Neural progenitor cell (in vitro differentiated cells): ENCODE data around the gene STAM2. TPM values are rescaled to one million over a fixed set of nuclear protein-coding genes. Genes with fewer than 3 reads are reported as not detected.

ENCODE experiments used
- DNase-seq: peaks from one replicate; pipeline ENCODE4 v3.0.0-alpha.2; 2016; ENCODE audit warnings: low spot score
- H2AFZ ChIP-seq: fragments of 200-600 bp; sonication (generic); replicated peaks from 2 replicates; pipeline ENCODE4 v1.6.1; 2016; ENCODE audit warnings: antibody characterized with exemption
- H3F3A ChIP-seq: fragments of 200-600 bp; sonication (generic); 2 replicates; pipeline ENCODE4 v1.6.1; 2016; ENCODE audit warnings: antibody characterized with exemption, low read depth
- H3K27ac ChIP-seq: fragments of 200-600 bp; sonication (generic); 2 replicates; pipeline ENCODE4 v1.5.1; 2016; ENCODE audit warnings: mild to moderate bottlenecking
- H3K27me3 ChIP-seq: fragments of 200-600 bp; sonication (generic); 2 replicates; pipeline ENCODE4 v1.6.1; 2016; ENCODE audit warnings: mild to moderate bottlenecking, moderate library complexity
- H3K36me3 ChIP-seq: fragments of 200-600 bp; sonication (generic); 2 replicates; pipeline ENCODE4 v1.5.1; 2016
- H3K4me1 ChIP-seq: fragments of 200-600 bp; sonication (generic); 2 replicates; pipeline ENCODE4 v1.6.1; 2016; ENCODE audit warnings: mixed run types
- H3K4me2 ChIP-seq: fragments of 200-600 bp; sonication (generic); 2 replicates; pipeline ENCODE4 v1.6.1; 2016
- H3K4me3 ChIP-seq: fragments of 200-600 bp; sonication (generic); 2 replicates; pipeline ENCODE4 v1.5.1; 2016
- H3K79me2 ChIP-seq: fragments of 200-600 bp; sonication (generic); 2 replicates; pipeline ENCODE4 v1.6.1; 2016; ENCODE audit warnings: low read depth
- H3K9ac ChIP-seq: fragments of 200-600 bp; sonication (generic); 2 replicates; pipeline ENCODE4 v1.6.1; 2016
- H3K9me3 ChIP-seq: fragments of 200-600 bp; sonication (generic); 2 replicates; pipeline ENCODE4 v1.5.1; 2016; ENCODE audit warnings: low read depth
- H4K20me1 ChIP-seq: fragments of 200-600 bp; sonication (generic); 2 replicates; pipeline ENCODE4 v1.6.1; 2016; ENCODE audit warnings: low read depth
- H3K27ac Mint-ChIP-seq: 3 replicates; pipeline ENCODE4 v1.8.0; 2021; ENCODE audit warnings: mixed read lengths
- H3K27me3 Mint-ChIP-seq: 2 replicates; pipeline ENCODE4 v1.8.0; 2022; ENCODE audit warnings: low read depth, mild to moderate bottlenecking, inconsistent platforms, moderate library complexity, mixed read lengths; ENCODE audit not compliant: insufficient read depth
- H3K36me3 Mint-ChIP-seq: 3 replicates; pipeline ENCODE4 v1.8.0; 2021; ENCODE audit warnings: mixed read lengths
- H3K4me1 Mint-ChIP-seq: 3 replicates; pipeline ENCODE4 v1.8.0; 2021; ENCODE audit warnings: mixed read lengths
- H3K4me3 Mint-ChIP-seq: 3 replicates; pipeline ENCODE4 v1.8.0; 2021; ENCODE audit warnings: mild to moderate bottlenecking, moderate library complexity, mixed read lengths
- H3K9me3 Mint-ChIP-seq: 3 replicates; pipeline ENCODE4 v1.8.0; 2020; ENCODE audit warnings: mixed read lengths
- CTCF ChIP-seq: fragments of 200-600 bp; sonication (generic); IDR thresholded peaks from 2 replicates; pipeline ENCODE4 v1.5.1; 2017; ENCODE audit warnings: antibody characterized with exemption, mild to moderate bottlenecking
- EZH2 ChIP-seq: fragments of 200-600 bp; sonication (generic); IDR thresholded peaks from 2 replicates; pipeline ENCODE4 v1.6.1; 2017; ENCODE audit warnings: antibody characterized with exemption, mild to moderate bottlenecking, moderate library complexity
- EZH2phosphoT487 ChIP-seq: fragments of 200-600 bp; sonication (generic); IDR thresholded peaks from 2 replicates; pipeline ENCODE4 v1.6.1; 2017; ENCODE audit warnings: antibody characterized with exemption
- total RNA-seq: library from RNA; depleted of rRNA; stranded (reverse); fragments of >200 nt; gene quantifications from 2 replicates; pipeline ENCODE4 v1.2.3, GENCODE V29; 2015; ENCODE audit warnings: low replicate concordance

Gene STAM2
- total RNA-seq, 1 donor from 2014 or later, result 16.8 TPM

- Mint-ChIP-seq H3K4me3 (no peak overlapping the region), H3K36me3 (peaks cover 18% of the 10 kb centered on the region), H3K27me3 (no peaks in the 10 kb centered on the region), H3K9me3 (peaks cover 16% of the 10 kb centered on the region), H3K27ac (no peak overlapping the region), H3K4me1 (no peaks in the 10 kb centered on the region)
- Histone ChIP-seq H3K9ac (no peak overlapping the region), H3K9me3 (peaks cover 7% of the 10 kb centered on the region), H3K4me1 (no peaks in the 10 kb centered on the region), H3K79me2 (peaks cover 6% of the 10 kb centered on the region), H3K36me3 (no peaks in the 10 kb centered on the region), H3K27ac (no peak overlapping the region), H3K27me3 (peaks cover 6% of the 10 kb centered on the region), H2AFZ (no peak overlapping the region), H3F3A (peaks cover 11% of the 10 kb centered on the region), H4K20me1 (no peaks in the 10 kb centered on the region), H3K4me2 (no peak overlapping the region), H3K4me3 (no peak overlapping the region)
- TF ChIP-seq CTCF (no peak), EZH2phosphoT487 (no peak), EZH2 (no peak)
- DNase-seq, result no peak
These were observed 20.4 kb downstream of the STAM2 start for GRCh38 chr2:152155209-152155608.

GRCh38 chr2:152154462-152154861, 21.1 kb downstream of the STAM2 start:
- Histone ChIP-seq H3K27me3 (peaks cover 6% of the 10 kb centered on the region), H4K20me1 (no peaks in the 10 kb centered on the region), H3K9me3 (peaks cover 7% of the 10 kb centered on the region), H3K4me1 (no peaks in the 10 kb centered on the region), H3F3A (peaks cover 11% of the 10 kb centered on the region), H3K4me2 (no peak overlapping the region), H3K4me3 (no peak overlapping the region), H3K79me2 (peaks cover 6% of the 10 kb centered on the region), H3K27ac (no peak overlapping the region), H2AFZ (no peak overlapping the region), H3K36me3 (no peaks in the 10 kb centered on the region), H3K9ac (no peak overlapping the region)
- TF ChIP-seq EZH2 (no peak), EZH2phosphoT487 (no peak), CTCF (no peak)
- no peaks in the 10 kb centered on the region for H3K4me1 Mint-ChIP-seq
- H3K27ac Mint-ChIP-seq, result no peak overlapping the region
- H3K9me3 Mint-ChIP-seq, result peaks cover 14% of the 10 kb centered on the region
- no peak overlapping the region for H3K4me3 Mint-ChIP-seq
- DNase-seq, result no peak
- peaks cover 15% of the 10 kb centered on the region for H3K36me3 Mint-ChIP-seq
- H3K27me3 Mint-ChIP-seq, result no peaks in the 10 kb centered on the region

GRCh38 chr2:152134488-152135280, 40.9 kb downstream of the STAM2 start:
- no peaks in the 10 kb centered on the region for H3K27me3 ChIP-seq
- DNase-seq, result no peak
- Mint-ChIP-seq H3K36me3 (no peaks in the 10 kb centered on the region), H3K4me3 (no peak overlapping the region), H3K4me1 (no peaks in the 10 kb centered on the region), H3K9me3 (no peaks in the 10 kb centered on the region), H3K27ac (no peak overlapping the region), H3K27me3 (no peaks in the 10 kb centered on the region)
- H3K4me1 ChIP-seq, result no peaks in the 10 kb centered on the region
- TF ChIP-seq EZH2phosphoT487 (no peak), EZH2 (no peak), CTCF (no peak)
- no peaks in the 10 kb centered on the region for H4K20me1 ChIP-seq
- no peaks in the 10 kb centered on the region for H3K79me2 ChIP-seq
- H3K4me3 ChIP-seq, result no peak overlapping the region
- H3K9ac ChIP-seq, result no peak overlapping the region
- no peaks in the 10 kb centered on the region for H3K9me3 ChIP-seq
- H3K27ac ChIP-seq, result no peak overlapping the region
- H2AFZ ChIP-seq, result no peak overlapping the region
- H3K4me2 ChIP-seq, result no peak overlapping the region
- H3K36me3 ChIP-seq, result no peaks in the 10 kb centered on the region
- no peaks in the 10 kb centered on the region for H3F3A ChIP-seq
